NCI-H748 (cell line): ENCODE data around the gene CTDP1.

ENCODE experiments used
- DNase-seq: peaks from one replicate; lab custom pipeline; 2025; ENCODE audit not compliant: unreplicated experiment; lab: John Stamatoyannopoulos, UW

Gene CTDP1

DNA sequence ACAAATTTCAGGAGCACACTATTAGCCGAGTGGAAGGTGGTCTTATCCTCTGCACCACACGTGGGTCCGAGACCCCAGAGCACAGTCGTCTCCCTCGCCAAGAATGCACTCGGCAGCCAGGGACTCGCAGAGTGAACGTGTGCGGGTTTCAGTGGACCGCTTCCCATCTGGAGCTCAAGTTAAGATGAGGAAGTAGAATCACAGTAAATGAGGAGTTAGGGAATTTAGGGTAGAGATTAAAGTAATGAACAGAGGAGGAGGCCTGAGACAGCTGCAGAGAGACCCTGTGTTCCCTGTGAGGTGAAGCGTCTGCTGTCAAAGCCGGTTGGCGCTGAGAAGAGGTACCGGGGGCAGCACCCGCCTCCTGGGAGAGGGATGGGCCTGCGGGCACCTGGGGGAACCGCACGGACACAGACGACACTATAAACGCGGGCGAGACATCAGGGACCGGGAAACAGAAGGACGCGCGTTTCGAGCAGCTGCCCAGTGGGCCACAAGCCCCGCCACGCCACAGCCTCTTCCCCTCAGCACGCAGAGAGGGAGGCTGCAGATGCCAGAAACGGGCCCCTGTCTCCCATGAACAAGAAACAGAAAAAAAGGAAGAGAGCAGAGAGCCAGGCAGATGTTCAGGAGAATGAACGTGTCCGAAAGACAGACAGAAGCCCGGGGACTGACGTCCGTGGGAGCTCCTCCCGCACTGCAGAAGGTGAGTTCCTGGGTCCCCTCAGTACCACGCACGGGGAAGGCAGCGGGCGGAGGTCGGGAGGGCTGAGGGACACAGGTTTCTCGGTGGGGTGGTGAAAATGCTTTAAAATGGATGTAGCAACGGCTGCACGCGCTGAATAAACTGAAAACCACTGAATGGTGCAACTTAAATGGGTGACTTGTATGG, 112.7 kb downstream of the CTDP1 start:
- no peak for DNase-seq

DNA sequence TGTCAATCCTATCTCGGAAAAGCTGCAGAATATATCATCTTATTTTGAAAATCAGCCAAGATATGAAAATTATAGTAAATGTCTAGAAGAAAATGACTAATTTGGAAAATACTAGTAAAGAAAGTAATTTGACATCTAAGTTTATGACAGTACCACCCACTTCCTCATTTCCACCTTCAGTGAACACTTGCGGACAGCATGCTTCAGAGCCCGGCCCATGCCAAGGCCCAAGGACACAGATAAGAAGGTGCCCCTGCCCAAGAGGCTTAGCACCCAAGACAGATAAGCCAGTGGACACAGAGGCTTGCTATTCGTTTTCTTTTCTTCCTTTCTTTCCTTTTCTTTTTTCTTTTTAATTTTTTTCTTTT, 113.4 kb downstream of the CTDP1 start:
- DNase-seq, result no peak

- no peak for DNase-seq
Measured at GRCh38 chr18:79794846-79795245, 115.2 kb downstream of the CTDP1 start.

GRCh38 chr18:79795446-79795845, 115.8 kb downstream of the CTDP1 start:
- DNase-seq, result no peak

- DNase-seq, result no peak
Measured at GRCh38 chr18:79796016-79796415, 116.4 kb downstream of the CTDP1 start.

DNA sequence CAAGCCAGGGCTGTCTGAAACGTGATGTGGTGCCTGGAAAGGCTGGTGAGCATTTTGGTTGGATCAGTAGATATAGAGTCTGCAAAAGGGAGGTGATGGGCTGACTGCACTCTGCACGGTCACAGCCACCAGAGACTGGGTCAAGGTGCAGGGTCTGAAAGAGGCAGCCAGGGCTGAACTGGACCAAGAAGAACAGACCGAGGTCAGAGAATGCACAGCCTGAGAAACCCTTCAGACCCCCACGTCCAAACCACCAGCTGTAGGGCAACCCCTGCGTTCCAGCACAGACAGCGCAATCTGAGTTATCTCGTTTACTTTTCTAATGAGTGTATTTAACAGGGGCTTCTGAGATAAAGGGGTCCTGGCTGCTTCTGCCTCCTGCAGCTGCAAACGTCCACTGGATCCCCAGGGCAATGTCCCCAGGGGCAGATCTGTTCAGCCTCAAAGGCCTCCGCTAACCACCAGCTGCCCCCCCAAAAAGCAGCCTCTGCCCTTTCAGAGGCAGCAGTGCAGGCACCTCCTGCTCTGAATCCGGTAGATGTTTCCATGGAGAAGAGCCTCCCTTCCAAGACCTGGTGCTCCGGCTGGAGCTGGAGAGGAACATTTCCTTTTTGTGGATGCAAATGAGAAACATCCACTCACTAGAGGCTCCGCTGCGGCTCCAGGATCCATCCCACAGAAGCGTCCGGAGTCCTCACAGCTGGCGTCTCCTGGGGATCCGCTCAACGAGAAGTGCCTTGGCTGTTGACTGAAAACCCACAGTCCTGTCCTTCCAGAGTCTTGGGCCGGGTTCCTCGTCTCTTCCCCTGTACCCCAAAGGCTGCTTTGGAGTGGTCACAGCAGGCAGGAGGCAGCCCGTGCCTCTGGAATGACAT, 117.2 kb downstream of the CTDP1 start:
- DNase-seq, result peak; percentile 34

- peak; percentile 70 for DNase-seq
Measured at GRCh38 chr18:79797518-79798345, 118.1 kb downstream of the CTDP1 start, which contains the start of gene KCNG2. Gene KCNG2 (plus strand): TSS chr18:79797938. CDS start chr18:79863668, 65,730 bp downstream.

DNA sequence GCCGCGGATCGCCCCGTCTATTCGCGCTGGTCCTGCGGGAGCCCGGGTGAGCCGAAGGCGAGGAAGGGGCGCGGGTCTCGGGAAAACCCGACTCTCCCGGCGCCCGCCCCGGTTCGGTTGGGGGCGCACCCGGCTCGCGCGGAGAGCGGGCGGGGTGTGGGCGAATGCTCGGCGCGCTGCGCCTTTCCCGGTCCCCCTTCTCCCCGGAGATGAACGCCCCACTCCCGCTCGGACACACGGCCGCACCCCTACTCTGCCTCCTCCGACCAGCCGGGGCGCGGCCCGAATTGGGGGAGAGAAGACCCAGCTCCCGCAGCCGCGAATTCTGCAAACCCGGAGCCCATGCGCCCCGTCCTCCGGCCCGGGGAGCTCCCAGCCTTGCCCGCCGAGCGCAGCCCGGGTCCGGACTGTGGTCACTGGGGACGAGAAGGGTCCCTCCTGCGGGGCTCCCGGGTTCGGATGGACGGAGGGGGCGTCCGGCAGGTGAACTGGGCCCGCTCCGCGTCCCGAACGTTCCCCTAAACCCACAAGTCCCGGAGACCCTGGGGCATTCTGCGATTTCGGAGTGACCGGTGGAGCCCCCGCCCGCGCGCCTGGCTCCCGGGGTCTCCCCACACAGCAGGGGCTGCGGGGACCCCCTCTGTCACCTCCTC, 118.9 kb downstream of the CTDP1 start:
- peak; percentile 32 for DNase-seq

GRCh38 chr18:79798999-79799370, 119.4 kb downstream of the CTDP1 start:
- DNase-seq, result peak; percentile 58

GRCh38 chr18:79799619-79800370, 120.2 kb downstream of the CTDP1 start:
- DNase-seq, result peak; percentile 16

DNA sequence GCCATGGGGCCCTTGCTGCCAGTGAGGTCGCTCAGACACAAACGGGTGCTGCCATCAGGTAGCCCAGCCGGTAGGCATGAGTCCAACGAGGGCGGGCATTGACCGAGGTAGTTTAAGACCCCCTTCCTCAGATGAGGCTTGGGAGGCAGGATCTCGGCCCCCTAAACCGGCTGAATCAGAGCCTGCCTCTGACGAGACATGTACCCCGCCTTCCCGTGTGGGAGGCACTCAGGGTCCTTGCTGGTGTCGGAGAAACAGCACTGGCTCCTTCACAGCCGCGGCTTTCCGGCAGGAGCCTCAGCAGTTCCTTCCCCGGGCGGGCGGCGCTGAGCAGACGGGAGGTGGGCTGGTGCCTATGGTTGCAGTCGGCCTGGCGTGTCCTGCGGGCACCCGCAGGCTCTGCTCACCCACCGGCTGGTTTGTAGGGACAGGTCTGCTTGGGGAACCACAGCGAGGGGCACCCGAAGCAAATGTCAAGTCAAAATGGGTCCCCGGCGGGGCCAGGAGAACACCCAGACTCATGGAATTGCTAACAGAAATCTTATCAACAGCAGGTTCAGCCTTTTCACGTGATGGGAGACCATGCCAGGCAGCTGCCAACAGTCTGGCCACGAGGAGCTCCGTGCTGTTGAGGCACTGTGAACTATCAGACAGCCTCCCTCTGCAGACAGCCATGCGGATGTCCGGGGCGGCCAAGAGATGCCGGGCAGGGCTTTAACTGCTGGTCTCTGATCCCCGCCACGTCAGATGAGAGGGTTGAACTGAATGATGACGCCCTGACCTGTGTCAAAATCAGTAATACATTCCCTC, 121.0 kb downstream of the CTDP1 start:
- no peak for DNase-seq

DNA sequence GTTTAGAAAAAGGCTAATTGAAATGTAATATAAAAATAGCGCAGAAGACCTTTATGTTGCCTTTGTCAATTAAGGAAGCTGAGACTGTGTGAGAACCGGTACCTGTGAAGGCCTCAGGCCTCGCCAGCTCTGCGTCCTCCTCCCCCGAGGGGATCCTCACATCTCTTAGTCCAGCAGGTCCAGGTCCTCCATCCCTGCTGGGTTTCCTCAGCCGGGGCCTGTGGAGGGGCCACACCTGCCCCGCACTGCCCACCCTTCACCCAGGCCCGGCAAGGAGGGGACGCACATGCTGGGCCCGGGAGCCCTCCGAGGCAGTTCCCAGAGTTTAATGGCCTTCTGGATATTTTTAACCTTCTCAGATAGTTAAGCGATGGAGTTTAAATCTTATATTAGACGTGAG, 121.6 kb downstream of the CTDP1 start:
- DNase-seq, result no peak

GRCh38 chr18:79801641-79802040, 122.0 kb downstream of the CTDP1 start:
- no peak for DNase-seq

GRCh38 chr18:79802298-79802697, 122.7 kb downstream of the CTDP1 start:
- no peak for DNase-seq

DNA sequence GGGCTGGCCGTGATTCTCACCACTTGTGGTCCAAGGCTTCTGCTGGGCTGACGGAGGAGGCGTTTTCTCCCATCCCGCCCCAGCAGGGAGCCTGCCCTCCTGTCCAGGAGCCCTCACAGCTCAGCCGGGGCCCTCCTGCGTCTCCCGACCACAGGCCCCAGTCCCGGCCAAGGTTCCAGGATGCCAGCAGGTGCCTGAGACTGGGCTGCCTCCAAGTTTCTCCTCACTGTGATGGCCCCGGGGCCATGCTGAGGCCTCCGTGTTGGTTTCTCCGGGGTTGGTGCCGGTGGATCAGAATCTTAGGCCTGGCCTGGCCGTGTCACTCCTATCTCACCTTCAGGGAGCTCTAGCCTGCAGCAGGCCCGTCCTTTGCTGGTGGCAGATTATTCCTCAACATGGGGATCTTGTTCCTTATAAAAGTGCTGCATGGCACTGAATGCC, 124.0 kb downstream of the CTDP1 start:
- no peak for DNase-seq
